NB4 (cell line): ENCODE measurements around the gene WFIKKN1.

Source experiments
- POLR2A ChIP-seq: IDR thresholded peaks from 2 replicates; pipeline ENCODE4 v1.6.1; 2011; ENCODE audit warnings: mild to moderate bottlenecking; ENCODE audit not compliant: insufficient read length; ENCODE audit errors: extremely low read depth
- TF ChIP-seq, protein P1 (sequence below): IDR thresholded peaks from 2 replicates; pipeline ENCODE4 v1.6.1; 2011; ENCODE audit warnings: low read depth, low read length

DNA sequence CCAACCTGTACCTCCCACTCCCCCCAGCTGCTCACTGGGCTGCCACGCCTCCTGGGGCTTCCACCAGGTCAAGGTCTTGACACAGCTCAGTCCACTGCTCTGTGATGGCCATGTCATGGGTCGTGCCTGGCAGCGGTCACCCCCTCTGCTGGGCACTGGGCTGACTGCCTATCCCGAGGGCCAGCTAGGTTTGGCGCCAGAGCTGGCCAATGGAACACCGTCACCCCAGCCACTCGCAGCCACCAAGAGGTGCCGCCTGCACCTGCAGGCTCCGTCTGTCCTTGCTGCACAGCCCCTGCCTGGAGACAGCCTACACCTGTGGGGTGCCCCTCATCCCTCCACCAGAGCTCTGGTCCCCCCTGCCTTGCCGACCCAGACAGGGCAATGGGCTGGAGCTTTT is 45.4 kb upstream of the WFIKKN1 start:
- peak; percentile 14 for TF ChIP-seq POLR2A
- TF ChIP-seq, protein P1, sequence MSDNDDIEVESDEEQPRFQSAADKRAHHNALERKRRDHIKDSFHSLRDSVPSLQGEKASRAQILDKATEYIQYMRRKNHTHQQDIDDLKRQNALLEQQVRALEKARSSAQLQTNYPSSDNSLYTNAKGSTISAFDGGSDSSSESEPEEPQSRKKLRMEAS, result no peak
